ENCODE data around the gene TMPRSS7.

DNA sequence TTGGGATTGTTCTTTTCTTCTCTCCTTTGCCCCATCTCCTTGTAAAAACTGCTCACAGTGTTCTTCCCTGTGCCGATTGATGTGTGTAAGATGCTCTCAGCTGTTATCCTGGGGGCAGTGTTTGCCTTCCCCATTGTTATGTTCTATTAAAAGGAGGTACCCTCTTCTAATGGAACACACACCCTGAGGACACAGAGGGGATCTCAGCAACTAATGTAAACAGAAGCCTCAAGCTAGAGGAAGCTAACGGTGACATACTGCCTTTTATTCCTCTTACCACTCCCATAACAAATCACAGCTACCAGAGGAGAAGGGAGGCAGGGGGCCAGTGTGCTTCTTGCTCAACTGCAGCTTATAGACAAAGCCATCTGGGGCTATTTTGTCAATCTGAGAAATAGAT is 33.6 kb upstream of the TMPRSS7 start:
- TF ChIP-seq, protein P1, sequence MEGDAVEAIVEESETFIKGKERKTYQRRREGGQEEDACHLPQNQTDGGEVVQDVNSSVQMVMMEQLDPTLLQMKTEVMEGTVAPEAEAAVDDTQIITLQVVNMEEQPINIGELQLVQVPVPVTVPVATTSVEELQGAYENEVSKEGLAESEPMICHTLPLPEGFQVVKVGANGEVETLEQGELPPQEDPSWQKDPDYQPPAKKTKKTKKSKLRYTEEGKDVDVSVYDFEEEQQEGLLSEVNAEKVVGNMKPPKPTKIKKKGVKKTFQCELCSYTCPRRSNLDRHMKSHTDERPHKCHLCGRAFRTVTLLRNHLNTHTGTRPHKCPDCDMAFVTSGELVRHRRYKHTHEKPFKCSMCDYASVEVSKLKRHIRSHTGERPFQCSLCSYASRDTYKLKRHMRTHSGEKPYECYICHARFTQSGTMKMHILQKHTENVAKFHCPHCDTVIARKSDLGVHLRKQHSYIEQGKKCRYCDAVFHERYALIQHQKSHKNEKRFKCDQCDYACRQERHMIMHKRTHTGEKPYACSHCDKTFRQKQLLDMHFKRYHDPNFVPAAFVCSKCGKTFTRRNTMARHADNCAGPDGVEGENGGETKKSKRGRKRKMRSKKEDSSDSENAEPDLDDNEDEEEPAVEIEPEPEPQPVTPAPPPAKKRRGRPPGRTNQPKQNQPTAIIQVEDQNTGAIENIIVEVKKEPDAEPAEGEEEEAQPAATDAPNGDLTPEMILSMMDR (conservative IDR thresholded peaks at IDR 0.05): no peak
- TF ChIP-seq ZFX (IDR thresholded peaks at IDR 0.05): no peak

Measured in C4-2B (cell line).